ENCODE results near the gene RHBDL3. TPM values are rescaled to one million over a fixed set of nuclear protein-coding genes. Genes with fewer than 3 reads are reported as not detected.

The RHBDL3 gene
- polyA plus RNA-seq, 2 of the 4 experiments (the other 2 are of a cell fraction): 2.0 to 6.6 TPM

- TF ChIP-seq MAX (IDR thresholded peaks at IDR 0.05) (peak; percentile 40; the same call in 1 of the 2 replicates), CHD2 (IDR thresholded peaks at IDR 0.05; ENCODE audit: low read length, partially characterized antibody) (no peak), MYC (IDR thresholded peaks at IDR 0.05; ENCODE audit: borderline replicate concordance, low read length) (no peak), NFE2L2 (conservative IDR thresholded peaks at IDR 0.05; ENCODE audit: low read length) (no peak), EHMT2 (IDR thresholded peaks at IDR 0.05; ENCODE audit: low read depth) (no peak), BCL3 (IDR thresholded peaks at IDR 0.05) (no peak), HEYL (CRISPR knock-in tag; IDR thresholded peaks at IDR 0.05) (no peak), SREBF2 (IDR thresholded peaks at IDR 0.05) (no peak), ESRRA (IDR thresholded peaks at IDR 0.05; ENCODE audit: borderline replicate concordance, low read length) (no peak), FOSL2 (IDR thresholded peaks at IDR 0.05) (no peak), FOSL2 (CRISPR knock-in tag; IDR thresholded peaks at IDR 0.05) (no peak), E2F6 (IDR thresholded peaks at IDR 0.05; ENCODE audit: borderline replicate concordance, low read depth) (no peak), ZNF302 (CRISPR knock-in tag; IDR thresholded peaks at IDR 0.05) (no peak)
Observed at GRCh38 chr17:32253117-32253611, 12.5 kb upstream of the RHBDL3 start (continued).

GRCh38 chr17:32256012-32256700 lies 9.5 kb upstream of the RHBDL3 start:
- Histone ChIP-seq H3K4me1 (peaks cover 16% of the 10 kb centered on the region), H3K4me3 (no peak overlapping the region), H3K27ac (no peak overlapping the region), H3K4me2 (no peak overlapping the region), H3K9me3 (no peaks in the 10 kb centered on the region)
- CTCF ChIA-PET: interaction anchor here (0.7 to 13.7 kb wide), 5 partner anchors 9 to 63 kb away, joined by 3 to 259 read pairs (median 3); no protein-coding TSS in a partner anchor
- 82% methylated on average over 9 of the region's 9 CpGs for WGBS (ENCODE audit: missing lambda C conversion rate)
- FAIRE-seq: no peak
- TF ChIP-seq POLR2A (IDR thresholded peaks at IDR 0.05; ENCODE audit: low read length) (no peak), CHD2 (IDR thresholded peaks at IDR 0.05; ENCODE audit: low read length, partially characterized antibody) (no peak), RARB (CRISPR knock-in tag; IDR thresholded peaks at IDR 0.05) (no peak), POLR2AphosphoS2 (conservative IDR thresholded peaks at IDR 0.05; ENCODE audit: low read length) (no peak), KDM1A (IDR thresholded peaks at IDR 0.05; ENCODE audit: low read depth) (no peak), SREBF2 (IDR thresholded peaks at IDR 0.05) (no peak), PBX3 (IDR thresholded peaks at IDR 0.05) (no peak), CBX2 (IDR thresholded peaks at IDR 0.05; ENCODE audit: borderline replicate concordance, low read depth) (no peak), ATOH8 (CRISPR knock-in tag; IDR thresholded peaks at IDR 0.05; ENCODE audit: low read depth) (no peak), FOXS1 (CRISPR knock-in tag; IDR thresholded peaks at IDR 0.05) (no peak), ELK1 (IDR thresholded peaks at IDR 0.05; ENCODE audit: low read depth, low read length) (no peak), USF2 (IDR thresholded peaks at IDR 0.05) (no peak), EHF (CRISPR knock-in tag; IDR thresholded peaks at IDR 0.05) (no peak), FOSB (CRISPR knock-in tag; IDR thresholded peaks at IDR 0.05) (no peak)
- no peak for ATAC-seq
- POLR2A ChIA-PET: no interaction called here
- no peak for DNase-seq (ENCODE audit: low read depth in 1 of 2, low spot score in 1 of 2)

All from A549 (cell line).